Measurements from ENCODE around the gene TFB2M.
A peak's percentile ranks its signal among the peaks of the same experiment; 100 is the strongest.

Gene TFB2M

GRCh38 chr1:246552110-246552509 is 14.0 kb downstream of the TFB2M start:
- H3K27ac ChIP-seq: no peak overlapping the region
- TF ChIP-seq CTCF (IDR thresholded peaks at IDR 0.05) (no peak), ZFX (IDR thresholded peaks at IDR 0.05; ENCODE audit: borderline replicate concordance) (no peak)

- no peak overlapping the region for H3K27ac ChIP-seq
- TF ChIP-seq CTCF (IDR thresholded peaks at IDR 0.05): no peak
- TF ChIP-seq ZFX (IDR thresholded peaks at IDR 0.05; ENCODE audit: borderline replicate concordance): no peak
Observed at GRCh38 chr1:246550402-246550801, 15.7 kb downstream of the TFB2M start.

GRCh38 chr1:246549665-246550064 is 16.4 kb downstream of the TFB2M start:
- H3K27ac ChIP-seq: no peak overlapping the region
- no peak for TF ChIP-seq ZFX (IDR thresholded peaks at IDR 0.05; ENCODE audit: borderline replicate concordance)
- no peak for TF ChIP-seq CTCF (IDR thresholded peaks at IDR 0.05)

- no peak for TF ChIP-seq ZFX (IDR thresholded peaks at IDR 0.05; ENCODE audit: borderline replicate concordance)
- no peak for TF ChIP-seq CTCF (IDR thresholded peaks at IDR 0.05)
- no peak overlapping the region for H3K27ac ChIP-seq
Observed at GRCh38 chr1:246544001-246544400, 22.1 kb downstream of the TFB2M start.

GRCh38 chr1:246540738-246541491 is 25.1 kb downstream of the TFB2M start:
- TF ChIP-seq CTCF (IDR thresholded peaks at IDR 0.05) (no peak), ZFX (IDR thresholded peaks at IDR 0.05; ENCODE audit: borderline replicate concordance) (no peak)
- H3K27ac ChIP-seq: no peak overlapping the region

GRCh38 chr1:246537887-246538286 is 28.2 kb downstream of the TFB2M start:
- no peak for TF ChIP-seq CTCF (IDR thresholded peaks at IDR 0.05)
- TF ChIP-seq ZFX (IDR thresholded peaks at IDR 0.05; ENCODE audit: borderline replicate concordance): no peak
- peak overlapping the region; percentile 79 for H3K27ac ChIP-seq

- H3K27ac ChIP-seq: peak overlapping the region; percentile 79
- TF ChIP-seq CTCF (IDR thresholded peaks at IDR 0.05) (no peak), ZFX (IDR thresholded peaks at IDR 0.05; ENCODE audit: borderline replicate concordance) (no peak)
Observed at GRCh38 chr1:246537441-246537840, 28.6 kb downstream of the TFB2M start.

Measured in 22Rv1 (cell line).